ENCODE results near the gene LRRC45.

- TF ChIP-seq CTCF (conservative IDR thresholded peaks at IDR 0.05 in 1 of 2, IDR thresholded peaks at IDR 0.05 in 1 of 2; ENCODE audit: low read depth in 1 of 2, low read length in 2 of 2): no peak
- no peak for TF ChIP-seq EZH2 (IDR thresholded peaks at IDR 0.05; ENCODE audit: low read length, missing control alignments)
Observed at GRCh38 chr17:82078433-82078832, 55.3 kb downstream of the LRRC45 start.
